Left colon (tissue), 2 donors: ENCODE measurements around the gene SQOR. TPM values are rescaled to one million over a fixed set of nuclear protein-coding genes. Genes with fewer than 3 reads are reported as not detected.

Source experiments
- ATAC-seq: fragments of 200-7000 bp; cut with Tn5 transposase; one replicate; pipeline ENCODE4 v1.9.1; 2020; ENCODE audit warnings: mild to moderate bottlenecking, moderate library complexity
- DNase-seq, 2 donors: peaks; one replicate each; pipeline ENCODE4 v3.0.0-alpha.2; 2020
- intact Hi-C, 2 donors: fragments of 100-400 bp; cut with DNase I in 1 of 2; cut with micrococcal nuclease in 1 of 2; formaldehyde crosslinking; loops; one replicate each; pipeline versions ENCODE4 v1.11.2 to v1.14.0; 2022; cut with DNase I, micrococcal nuclease
- total RNA-seq, 2 donors: library from RNA; stranded (reverse); fragmentation: NEBNext Ultra II Directional; extraction: Animal tissue kit (Norgen Biotek cat#: 25700); gene quantifications; one replicate each; pipeline ENCODE4 v1.2.1, GENCODE V29; 2021
- donor health status: DM: no; HTN: no; CAD: no.
- donor health status: DM: yes; HTN: yes; CAD: no.

The SQOR gene
- total RNA-seq, 2 donors from 2014 or later, result 303 to 408 TPM

DNA sequence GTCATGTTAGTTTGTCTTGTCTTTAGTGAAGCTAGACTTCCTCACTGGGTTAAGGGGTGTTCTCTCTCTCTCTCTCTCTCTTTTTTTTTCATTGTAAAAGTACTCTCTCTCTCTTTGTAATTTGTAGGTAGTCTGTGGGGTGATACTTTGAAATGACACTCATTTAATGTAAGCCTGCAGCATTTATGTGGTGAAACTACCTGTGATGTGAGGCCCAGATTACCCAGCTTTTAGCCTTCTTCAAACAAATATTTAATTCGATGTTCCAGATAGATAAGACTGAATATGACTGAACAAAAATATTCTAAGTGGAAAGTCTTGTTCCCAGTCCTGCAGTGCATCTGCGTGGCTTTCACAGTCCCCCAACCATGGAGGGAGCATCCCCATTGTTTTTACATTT lies 49.7 kb downstream of the SQOR start:
- intact Hi-C loops, result no loop called here
- ATAC-seq (no peak), DNase-seq (no peak)

- intact Hi-C loops, result no loop called here
- DNase-seq (no peak), ATAC-seq (no peak)
Observed at GRCh38 chr15:45689616-45690015, 54.8 kb downstream of the SQOR start.

DNA sequence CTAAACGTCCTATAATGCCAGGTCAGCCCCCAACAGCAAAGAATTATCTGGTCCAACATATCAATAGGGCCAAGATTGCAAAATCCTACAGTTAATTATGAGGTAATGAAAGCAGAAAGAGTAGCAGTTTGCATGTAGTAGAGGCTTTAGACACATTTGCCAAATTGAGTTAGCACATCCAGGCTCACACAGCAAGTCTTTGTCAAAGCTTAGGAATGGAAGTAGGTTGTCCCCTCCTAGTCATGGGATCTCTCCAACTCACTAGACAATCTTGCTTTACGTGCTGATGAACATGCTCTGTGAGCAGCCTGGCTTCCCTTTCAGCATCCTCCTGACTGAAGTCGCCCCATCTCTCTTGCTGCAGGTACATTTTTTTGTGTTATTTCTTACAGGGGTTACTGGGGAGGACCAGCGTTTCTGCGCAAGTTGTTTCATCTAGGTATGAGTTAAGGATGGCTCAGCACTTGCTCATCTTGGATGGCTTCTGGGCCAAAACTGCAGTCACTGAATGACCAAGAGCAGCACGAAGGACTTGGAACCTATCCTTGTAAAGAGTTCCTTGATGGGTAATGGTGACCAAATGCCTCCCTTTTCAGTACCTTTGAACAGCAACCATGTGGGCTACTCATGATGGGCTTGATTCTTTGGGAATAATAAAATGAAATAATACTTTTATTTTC lies 55.9 kb downstream of the SQOR start:
- DNase-seq (no peak), ATAC-seq (no peak)
- intact Hi-C loops, result no loop called here

DNA sequence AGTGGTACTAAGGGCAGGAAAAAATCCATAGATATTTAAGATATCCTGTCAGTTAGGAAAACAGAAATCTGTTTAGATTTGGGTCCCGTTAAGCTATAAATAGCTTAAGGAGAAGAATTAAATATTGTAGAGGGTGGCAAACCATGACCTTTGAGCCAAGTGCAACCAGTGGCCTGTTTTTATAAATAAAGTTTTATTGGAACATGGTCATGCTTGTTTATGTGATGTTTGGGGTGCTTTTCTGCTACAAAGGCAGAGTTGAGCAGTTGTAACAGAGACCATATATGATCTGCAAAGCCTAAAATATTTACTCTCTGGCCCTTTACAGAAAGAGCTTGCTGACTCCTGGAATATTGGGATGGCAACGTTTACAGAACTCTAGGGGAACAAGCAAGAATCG lies 66.3 kb downstream of the SQOR start:
- ATAC-seq (no peak), DNase-seq (no peak)
- intact Hi-C loops, result no loop called here

- ATAC-seq, result no peak
- DNase-seq, result no peak
- intact Hi-C loops, result no loop called here
Observed at GRCh38 chr15:45702041-45702440, 67.2 kb downstream of the SQOR start.

DNA sequence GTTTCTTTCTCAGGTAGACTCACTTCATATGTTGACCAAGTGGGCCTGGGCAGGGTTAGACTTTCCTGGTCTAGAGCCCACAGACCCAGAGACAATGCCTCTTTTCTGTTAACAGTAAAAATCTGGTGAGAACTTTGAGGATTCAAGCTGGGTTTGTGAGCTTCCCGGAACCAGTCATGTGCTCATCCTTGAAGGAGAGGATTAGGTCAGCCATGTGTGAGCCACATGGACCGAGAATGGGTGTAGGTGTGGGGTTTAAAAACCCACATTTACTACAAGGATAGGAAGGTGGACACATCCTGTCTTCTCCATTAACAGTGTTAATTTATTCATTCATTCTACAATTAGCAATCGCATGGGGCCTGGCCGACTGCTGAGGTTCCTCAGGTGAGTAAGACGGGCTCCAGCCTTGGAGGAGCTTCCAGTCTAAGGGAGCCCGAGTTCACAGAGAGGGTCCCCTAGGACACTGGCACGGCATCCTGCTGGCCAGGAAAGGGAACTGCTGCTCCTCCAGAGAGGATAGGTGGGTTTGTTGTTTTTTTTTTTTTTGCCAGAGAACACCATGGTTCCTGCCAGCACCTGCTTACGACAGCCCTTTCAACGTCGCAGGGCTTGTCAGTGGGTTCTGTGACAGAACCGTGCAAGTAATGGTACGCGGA lies 69.0 kb downstream of the SQOR start:
- intact Hi-C loops, result no loop called here
- ATAC-seq (peak; percentile 7), DNase-seq (no peak)

GRCh38 chr15:45704329-45705249 lies 69.8 kb downstream of the SQOR start:
- intact Hi-C loops, result no loop called here
- peak; percentile 39 to 49 for DNase-seq

DNA sequence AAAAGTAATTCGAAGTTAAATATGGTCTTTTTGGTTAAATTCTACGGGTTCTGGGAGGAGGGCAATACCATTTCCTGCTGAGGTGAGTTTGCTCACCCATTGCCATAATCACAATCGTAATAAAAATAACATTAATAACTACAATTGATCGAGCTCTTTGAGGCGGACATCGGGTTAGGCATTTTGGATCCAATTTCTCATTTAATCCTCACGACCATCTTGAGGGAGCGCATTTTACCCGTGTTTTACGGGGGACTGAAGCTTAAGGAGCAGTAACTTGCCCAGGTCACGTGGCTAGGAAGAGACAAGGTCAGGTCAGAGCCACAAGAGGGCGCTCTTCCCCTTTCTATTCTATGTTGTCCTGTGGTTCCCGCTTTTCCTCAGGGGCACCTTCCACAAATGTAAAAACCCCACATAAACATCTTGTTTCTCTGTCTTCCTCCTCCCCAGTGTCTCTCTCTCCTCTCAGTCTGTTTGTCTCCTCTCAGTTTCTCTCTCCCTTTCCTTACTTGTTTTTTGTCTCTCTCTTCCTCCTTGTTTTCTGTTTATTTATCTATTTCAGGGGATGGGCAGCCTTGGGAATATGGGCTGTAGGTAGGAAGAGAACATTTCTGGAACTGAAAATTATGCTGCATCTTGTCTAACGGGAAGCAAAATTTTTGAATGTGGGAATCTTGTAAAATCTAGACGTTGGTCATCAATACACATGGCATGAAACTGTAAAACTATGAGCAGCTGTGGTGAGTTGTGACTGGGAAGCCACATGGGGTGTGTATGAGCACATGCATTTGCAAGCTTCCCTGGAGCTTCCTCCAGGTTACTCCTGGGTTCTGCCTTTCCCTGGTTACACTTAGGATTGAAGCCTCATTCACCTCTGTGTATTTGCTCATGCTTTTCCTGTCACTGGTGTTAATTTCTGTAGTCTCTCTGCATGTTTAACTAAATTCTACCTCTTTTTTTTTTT lies 71.0 kb downstream of the SQOR start:
- ATAC-seq (peak; percentile 77), DNase-seq (peak; percentile 62 to 82)
- intact Hi-C loops, result no loop called here

More at GRCh38 chr15:45704329-45705249, 69.8 kb downstream of the SQOR start:
- ATAC-seq, result peak; percentile 44

DNA sequence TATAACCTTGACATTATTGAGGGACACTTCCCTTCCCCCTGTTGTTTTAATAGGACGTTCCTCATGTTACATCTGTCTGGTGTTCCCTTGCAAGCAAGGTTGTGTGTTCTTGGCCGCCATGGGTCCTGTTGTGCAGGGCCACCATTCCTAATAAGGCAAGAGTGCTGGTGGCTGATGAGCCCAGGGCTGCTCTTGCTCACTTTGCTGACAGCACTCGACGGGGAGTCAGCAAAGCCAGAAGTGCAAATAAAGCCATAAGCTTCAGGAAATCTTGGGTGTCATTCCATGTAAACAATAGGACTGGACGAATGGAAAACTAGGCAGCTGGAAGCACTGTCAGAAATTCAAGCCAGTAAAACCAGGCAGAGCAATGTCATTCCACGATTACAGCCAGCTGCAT lies 75.8 kb downstream of the SQOR start:
- DNase-seq, result peak in 1 of 2 donors; percentile 55
- ATAC-seq, result peak; percentile 25
- intact Hi-C loops, result loop anchor here in 1 of 2 donors (5.0 kb wide), 1 partner anchor 82 kb away; no protein-coding TSS in a partner anchor

- peak; percentile 82 for ATAC-seq
- intact Hi-C loops, result loop anchor here in 1 of 2 donors (5.0 kb wide), 1 partner anchor 77 kb away; no protein-coding TSS in a partner anchor
- DNase-seq, result peak; percentile 41 to 58
Observed at GRCh38 chr15:45714590-45715488, 80.0 kb downstream of the SQOR start.

- ATAC-seq, result no peak
- intact Hi-C loops, result no loop called here
- no peak for DNase-seq
Observed at GRCh38 chr15:45715528-45715927, 80.7 kb downstream of the SQOR start.

GRCh38 chr15:45719490-45719889 lies 84.7 kb downstream of the SQOR start:
- intact Hi-C loops, result no loop called here
- ATAC-seq (no peak), DNase-seq (no peak)

DNA sequence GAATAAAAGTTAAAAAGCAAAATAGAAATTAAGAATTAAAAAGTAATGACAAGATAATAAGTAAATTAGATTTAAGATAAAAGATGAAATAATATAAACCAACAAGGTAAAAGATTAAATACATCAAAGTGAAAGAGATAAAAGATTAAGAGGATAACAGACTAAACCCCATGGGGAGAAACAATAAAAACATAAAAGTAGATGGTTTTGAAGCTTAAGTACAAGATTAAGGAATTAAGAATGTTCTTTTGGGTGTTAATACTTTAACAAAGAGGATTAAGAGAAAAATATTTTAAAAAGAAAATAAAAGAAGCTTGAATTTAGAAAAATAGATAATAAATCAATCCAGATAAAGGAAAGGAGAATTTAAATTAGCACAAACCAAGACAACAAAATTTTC lies 85.4 kb downstream of the SQOR start:
- no peak for ATAC-seq
- DNase-seq, result no peak
- intact Hi-C loops, result no loop called here

- ATAC-seq (no peak), DNase-seq (no peak)
- intact Hi-C loops, result no loop called here
Observed at GRCh38 chr15:45728641-45729040, 93.8 kb downstream of the SQOR start.

- intact Hi-C loops, result no loop called here
- DNase-seq (no peak), ATAC-seq (no peak)
Observed at GRCh38 chr15:45729141-45729540, 94.3 kb downstream of the SQOR start.

- intact Hi-C loops, result no loop called here
- no peak for DNase-seq
- no peak for ATAC-seq
Observed at GRCh38 chr15:45731343-45731742, 96.5 kb downstream of the SQOR start.

- DNase-seq (peak in 1 of 2 donors; percentile 45), ATAC-seq (no peak)
- intact Hi-C loops, result no loop called here
Observed at GRCh38 chr15:45732662-45733061, 97.8 kb downstream of the SQOR start.
